Progenitor cell of endocrine pancreas (in vitro differentiated cells): ENCODE data around the gene FURIN. TPM values are rescaled to one million over a fixed set of nuclear protein-coding genes. Genes with fewer than 3 reads are reported as not detected.

Source experiments
- DNase-seq: peaks from one replicate; pipeline ENCODE4 v3.0.0; 2021; ENCODE audit warnings: low spot score; ENCODE audit not compliant: unreplicated experiment
- H3K27ac Mint-ChIP-seq: 2 replicates; pipeline ENCODE4 v1.8.0; 2021; ENCODE audit warnings: mild to moderate bottlenecking, moderate library complexity, mixed read lengths
- H3K27me3 Mint-ChIP-seq: 2 replicates; pipeline ENCODE4 v1.8.0; 2021; ENCODE audit warnings: mixed read lengths
- H3K36me3 Mint-ChIP-seq: 2 replicates; pipeline ENCODE4 v1.8.0; 2022; ENCODE audit warnings: mixed read lengths; ENCODE audit not compliant: insufficient read depth
- H3K4me1 Mint-ChIP-seq: 2 replicates; pipeline ENCODE4 v1.8.0; 2021; ENCODE audit warnings: low read depth, mixed read lengths
- H3K4me3 Mint-ChIP-seq: 2 replicates; pipeline ENCODE4 v1.8.0; 2021; ENCODE audit warnings: low read depth, mild to moderate bottlenecking, moderate library complexity, mixed read lengths
- H3K9me3 Mint-ChIP-seq: 2 replicates; pipeline ENCODE4 v1.8.0; 2021; ENCODE audit warnings: low read depth, mixed read lengths
- total RNA-seq: library from RNA; stranded (reverse); gene quantifications from 2 replicates; pipeline ENCODE4 v1.2.1, GENCODE V29; 2021
- TF ChIP-seq, protein P1 (sequence below): fragments of 200-600 bp; sonication (generic); IDR thresholded peaks from one replicate; pipeline ENCODE4 v1.5.0; 2021; ENCODE audit warnings: antibody characterized with exemption, mild to moderate bottlenecking; ENCODE audit not compliant: unreplicated experiment

FURIN gene
- total RNA-seq, 1 donor from 2014 or later: 64.8 TPM

GRCh38 chr15:90885432-90886290 lies 17.3 kb downstream of the FURIN start:
- H3K4me3 Mint-ChIP-seq: peak overlapping the region; percentile 58

GRCh38 chr15:90886291-90886614 lies 17.9 kb downstream of the FURIN start:
- Mint-ChIP-seq H3K4me3 (no peak overlapping the region), H3K9me3 (no peaks in the 10 kb centered on the region), H3K27me3 (no peaks in the 10 kb centered on the region), H3K4me1 (peaks cover 4% of the 10 kb centered on the region), H3K36me3 (no peaks in the 10 kb centered on the region), H3K27ac (no peak overlapping the region)
- TF ChIP-seq, protein P1, sequence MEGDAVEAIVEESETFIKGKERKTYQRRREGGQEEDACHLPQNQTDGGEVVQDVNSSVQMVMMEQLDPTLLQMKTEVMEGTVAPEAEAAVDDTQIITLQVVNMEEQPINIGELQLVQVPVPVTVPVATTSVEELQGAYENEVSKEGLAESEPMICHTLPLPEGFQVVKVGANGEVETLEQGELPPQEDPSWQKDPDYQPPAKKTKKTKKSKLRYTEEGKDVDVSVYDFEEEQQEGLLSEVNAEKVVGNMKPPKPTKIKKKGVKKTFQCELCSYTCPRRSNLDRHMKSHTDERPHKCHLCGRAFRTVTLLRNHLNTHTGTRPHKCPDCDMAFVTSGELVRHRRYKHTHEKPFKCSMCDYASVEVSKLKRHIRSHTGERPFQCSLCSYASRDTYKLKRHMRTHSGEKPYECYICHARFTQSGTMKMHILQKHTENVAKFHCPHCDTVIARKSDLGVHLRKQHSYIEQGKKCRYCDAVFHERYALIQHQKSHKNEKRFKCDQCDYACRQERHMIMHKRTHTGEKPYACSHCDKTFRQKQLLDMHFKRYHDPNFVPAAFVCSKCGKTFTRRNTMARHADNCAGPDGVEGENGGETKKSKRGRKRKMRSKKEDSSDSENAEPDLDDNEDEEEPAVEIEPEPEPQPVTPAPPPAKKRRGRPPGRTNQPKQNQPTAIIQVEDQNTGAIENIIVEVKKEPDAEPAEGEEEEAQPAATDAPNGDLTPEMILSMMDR: peak; percentile 9
- DNase-seq: no peak

More at GRCh38 chr15:90885432-90886290, 17.3 kb downstream of the FURIN start:
- TF ChIP-seq, protein P1: peak; percentile 99
- peak; percentile 76 for DNase-seq
- H3K27me3 Mint-ChIP-seq: no peaks in the 10 kb centered on the region
- H3K36me3 Mint-ChIP-seq: no peaks in the 10 kb centered on the region
- no peaks in the 10 kb centered on the region for H3K9me3 Mint-ChIP-seq
- H3K27ac Mint-ChIP-seq: no peak overlapping the region
- H3K4me1 Mint-ChIP-seq: peaks cover 4% of the 10 kb centered on the region

- no peak for DNase-seq
- Mint-ChIP-seq H3K36me3 (no peaks in the 10 kb centered on the region), H3K4me3 (no peak overlapping the region), H3K27me3 (no peaks in the 10 kb centered on the region), H3K9me3 (no peaks in the 10 kb centered on the region), H3K4me1 (peaks cover 4% of the 10 kb centered on the region), H3K27ac (no peak overlapping the region)
- TF ChIP-seq, protein P1: no peak
These were observed 18.7 kb downstream of the FURIN start for GRCh38 chr15:90887037-90887481.

DNA sequence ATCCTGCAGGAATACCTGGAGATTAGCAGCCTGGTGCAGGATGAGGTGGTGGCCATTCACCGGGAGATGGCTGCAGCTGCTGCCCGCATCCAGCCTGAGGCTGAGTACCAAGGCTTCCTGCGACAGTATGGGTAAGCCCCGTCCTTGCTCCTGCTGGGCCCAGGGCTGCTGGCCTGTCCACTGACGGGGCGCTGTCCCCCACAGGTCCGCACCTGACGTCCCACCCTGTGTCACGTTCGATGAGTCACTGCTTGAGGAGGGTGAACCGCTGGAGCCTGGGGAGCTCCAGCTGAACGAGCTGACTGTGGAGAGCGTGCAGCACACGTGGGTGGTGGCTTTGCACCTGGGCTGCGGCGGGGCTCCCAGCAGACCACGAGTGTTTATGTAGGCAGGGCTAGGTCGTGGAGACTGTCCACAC lies 20.9 kb downstream of the FURIN start:
- no peak overlapping the region for H3K27ac Mint-ChIP-seq
- H3K9me3 Mint-ChIP-seq: no peaks in the 10 kb centered on the region
- H3K36me3 Mint-ChIP-seq: peaks cover 2% of the 10 kb centered on the region
- TF ChIP-seq, protein P1: no peak
- peaks cover 4% of the 10 kb centered on the region for H3K4me1 Mint-ChIP-seq
- H3K27me3 Mint-ChIP-seq: no peaks in the 10 kb centered on the region
- H3K4me3 Mint-ChIP-seq: no peak overlapping the region
- no peak for DNase-seq

GRCh38 chr15:90889736-90890456 lies 21.5 kb downstream of the FURIN start:
- Mint-ChIP-seq H3K4me3 (no peak overlapping the region), H3K36me3 (peaks cover 2% of the 10 kb centered on the region), H3K4me1 (peaks cover 3% of the 10 kb centered on the region), H3K9me3 (no peaks in the 10 kb centered on the region), H3K27me3 (no peaks in the 10 kb centered on the region), H3K27ac (no peak overlapping the region)
- no peak for DNase-seq
- TF ChIP-seq, protein P1: no peak
